HepG2 (cell line): Measurements from ENCODE around the gene B3GALT6.

Source experiments
- NR2C2 ChIP-seq: sonication (generic); formaldehyde crosslinking; IDR thresholded peaks from 2 replicates; pipeline ENCODE4 v1.4.0; 2020; ENCODE audit warnings: missing genetic modification reagents, mild to moderate bottlenecking, moderate library complexity, borderline replicate concordance
- NR2F6 ChIP-seq, 2 experiments: IDR thresholded peaks; 2 replicates each; pipeline ENCODE4 v1.6.1; 2016; ENCODE audit warnings: antibody characterized with exemption in 1 of 2, mild to moderate bottlenecking in 1 of 2
- RARA ChIP-seq: IDR thresholded peaks from 2 replicates; pipeline ENCODE4 v1.6.1; 2016; ENCODE audit warnings: missing genetic modification reagents, missing compliant biosample characterization
- TP53 ChIP-seq: sonication (generic); formaldehyde crosslinking; conservative IDR thresholded peaks from 2 replicates; pipeline ENCODE4 v1.4.0; 2020; ENCODE audit warnings: missing genetic modification reagents

- no peak for TF ChIP-seq NR2F6 (IDR thresholded peaks at IDR 0.05)
- TF ChIP-seq NR2F6 (CRISPR knock-in tag; IDR thresholded peaks at IDR 0.05) = no peak
- no peak for TF ChIP-seq RARA
- TF ChIP-seq NR2C2 (CRISPR knock-in tag) = no peak
- TF ChIP-seq TP53 (CRISPR knock-in tag) = no peak
These were observed 48.9 kb downstream of the B3GALT6 start for GRCh38 chr1:1280782-1281481.
